Ovary (tissue), 9 donors: ENCODE data around the gene GALNT6. TPM values are rescaled to one million over a fixed set of nuclear protein-coding genes. Genes with fewer than 3 reads are reported as not detected.
A peak's percentile ranks its signal among the peaks of the same experiment; 100 is the strongest.

Experiments used
- DNase-seq, 5 donors: peaks; one replicate each; pipeline ENCODE4 v3.0.0-alpha.2; 2019 to 2020
- H3K27ac ChIP-seq, 2 donors: fragments of 200-600 bp; one replicate each; pipeline versions ENCODE4 v1.5.1 to v1.8.0; 2019 to 2022
- H3K27me3 ChIP-seq: fragments of 200-600 bp; one replicate; pipeline ENCODE4 v1.8.0; 2022
- H3K36me3 ChIP-seq: fragments of 200-600 bp; sonication (generic); one replicate; pipeline ENCODE4 v1.5.1; 2019
- H3K4me1 ChIP-seq: one replicate; pipeline ENCODE4 v1.8.1; 2013; ENCODE audit warnings: mild to moderate bottlenecking, moderate library complexity; ENCODE audit not compliant: insufficient read depth
- H3K4me3 ChIP-seq: fragments of 200-600 bp; sonication (generic); one replicate; pipeline ENCODE4 v1.5.1; 2017
- H3K9me3 ChIP-seq, 2 donors: fragments of 200-600 bp in 1 of 2; sonication (generic) in 1 of 2; one replicate each; pipeline versions ENCODE4 v1.5.1 to v1.8.1; 2013 to 2019; ENCODE audit warnings: mild to moderate bottlenecking in 1 of 2, moderate library complexity in 1 of 2
- CTCF ChIP-seq, 3 donors: fragments of 450-650 bp in 2 of 3; fragments of 200-600 bp in 1 of 3; IDR thresholded peaks; one replicate each; pipeline versions ENCODE4 v1.5.1 to v1.8.0; 2016 to 2022; ENCODE audit warnings: antibody characterized with exemption in 3 of 3, mild to moderate bottlenecking in 1 of 3
- EP300 ChIP-seq: sonication (generic); formaldehyde crosslinking; IDR thresholded peaks from one replicate; pipeline ENCODE4 v1.6.1; 2017; ENCODE audit warnings: antibody characterized with exemption
- POLR2A ChIP-seq: fragments of 450-650 bp; IDR thresholded peaks from one replicate; pipeline ENCODE4 v1.6.1; 2017; ENCODE audit warnings: antibody characterized with exemption, mild to moderate bottlenecking, moderate library complexity
- WGBS, 3 donors: extraction: QIAGEN DNeasy Blood & Tissue Kit in 1 of 3; methylation state at CpG; one replicate each; pipeline versions ENCODE4 v1.1.5 to v1.1.7; 2013 to 2017; 5-methylcytosine and 5-hydroxymethylcytosine counted together
- intact Hi-C, 4 donors: fragments of 100-400 bp; cut with DNase I; formaldehyde crosslinking; loops; one replicate each; pipeline versions ENCODE4 v1.11.0 to v1.15.1; 2022 to 2023
- polyA plus RNA-seq, 2 donors: library from polyadenylated mRNA; stranded (reverse); fragments of 200-250 nt in 1 of 2; fragments of 350-450 nt in 1 of 2; fragmentation: Illumina TruSeq in 1 of 2; extraction: RNeasy Lipid Tissue Mini Kit (QIAGEN cat#74804) in 1 of 2; gene quantifications; one replicate each; pipeline ENCODE4 v1.2.3, GENCODE V29; 2013 to 2014
- total RNA-seq, 7 donors: library from RNA; depleted of rRNA in 2 of 7; stranded (reverse); fragments of >200 nt in 2 of 7; fragmentation: NEBNext Ultra II Directional in 3 of 7; extraction: Animal tissue kit (Norgen Biotek cat#: 25700) in 3 of 7; gene quantifications; one replicate each; pipeline versions ENCODE4 v1.1.0 to v1.2.4, GENCODE V29; 2016 to 2023
- donor health status: DM: no; HTN: no; CAD: no; lungs with moderate emphysema.
- donor health status: DM: no; HTN: no; CAD: no.
- donor health status: Bipolar disorder and iron deficiency.
- donor health status: DM: yes; HTN: yes; CAD: no.
- donor health status: DM: no; HTN: no; CAD: no.
- donor health status: DM: yes; HTN: yes; CAD: no.

Gene GALNT6
- total and polyA plus RNA-seq, 9 donors = 0.51 to 14.5 (median 2.7) TPM

- TF ChIP-seq CTCF (IDR thresholded peaks at IDR 0.05) = no peak
- TF ChIP-seq EP300 = no peak
- TF ChIP-seq POLR2A = no peak
- no peaks in the 10 kb centered on the region for H3K36me3 ChIP-seq
- H3K9me3 ChIP-seq = no peaks in the 10 kb centered on the region
- DNase-seq = no peak
- H3K27ac ChIP-seq = no peak overlapping the region
- H3K4me3 ChIP-seq = no peak overlapping the region
- WGBS, 3 donors = 86 to 93% (median 87%) methylated on average over 4 of the region's 4 CpGs
- no peaks in the 10 kb centered on the region for H3K4me1 ChIP-seq
- H3K27me3 ChIP-seq = no peaks in the 10 kb centered on the region
- intact Hi-C loops = no loop called here
Measured at GRCh38 chr12:51324953-51325352, 66.3 kb downstream of the GALNT6 start.

GRCh38 chr12:51323966-51324895 lies 67.0 kb downstream of the GALNT6 start, which contains the start of gene BIN2:
TSS of gene BIN2 (minus strand) at chr12:51324174. CDS start at chr12:51324102, 72 bp downstream.
- H3K36me3 ChIP-seq = no peaks in the 10 kb centered on the region
- no peak for TF ChIP-seq EP300
- no peaks in the 10 kb centered on the region for H3K4me1 ChIP-seq
- no peak within 1 kb of the TSS for H3K4me3 ChIP-seq
- WGBS, 3 donors = 95 to 96% (median 95%) methylated on average over 58 to 60 of the region's 60 CpGs
- H3K27ac ChIP-seq = no peak within 1 kb of the TSS
- DNase-seq = peak in 1 of 5 donors; percentile 41
- intact Hi-C loops = no loop called here
- H3K27me3 ChIP-seq = no peaks in the 10 kb centered on the region
- no peaks in the 10 kb centered on the region for H3K9me3 ChIP-seq

GRCh38 chr12:51323317-51323960 lies 67.8 kb downstream of the GALNT6 start:
- TF ChIP-seq POLR2A (no peak), CTCF (IDR thresholded peaks at IDR 0.05) (no peak), EP300 (no peak)
- Histone ChIP-seq H3K4me3 (no peak overlapping the region), H3K36me3 (no peaks in the 10 kb centered on the region), H3K27me3 (no peaks in the 10 kb centered on the region), H3K27ac (no peak overlapping the region), H3K9me3 (no peaks in the 10 kb centered on the region), H3K4me1 (no peaks in the 10 kb centered on the region)
- WGBS, 3 donors = 89 to 92% (median 91%) methylated on average over 15 of the region's 15 CpGs
- no peak for DNase-seq
- intact Hi-C loops = no loop called here

- H3K27me3 ChIP-seq = no peaks in the 10 kb centered on the region
- no peak for DNase-seq
- no peaks in the 10 kb centered on the region for H3K9me3 ChIP-seq
- no peaks in the 10 kb centered on the region for H3K4me1 ChIP-seq
- no peak overlapping the region for H3K4me3 ChIP-seq
- 79 to 91% (median 88%) methylated on average over 5 of the region's 5 CpGs for WGBS, 3 donors
- intact Hi-C loops = no loop called here
- no peak for TF ChIP-seq EP300
- no peak for TF ChIP-seq POLR2A
- TF ChIP-seq CTCF (IDR thresholded peaks at IDR 0.05) = no peak
- H3K27ac ChIP-seq = no peak overlapping the region
- no peaks in the 10 kb centered on the region for H3K36me3 ChIP-seq
Measured at GRCh38 chr12:51322452-51322851, 68.8 kb downstream of the GALNT6 start.
